SK-N-SH (cell line): ENCODE data around the gene CES5A. TPM values are rescaled to one million over a fixed set of nuclear protein-coding genes. Genes with fewer than 3 reads are reported as not detected.
A peak's percentile ranks its signal among the peaks of the same experiment; 100 is the strongest.

Experiments used
- CTCF ChIA-PET: fragments of 300-600, 350-600 bp; formaldehyde crosslinking; extraction: SDS; loops from one replicate; lab custom pipeline; 2021; lab: Yijun Ruan, JAX
- POLR2A ChIA-PET: fragments of 350-600 bp; sonication (Branson Sonifier 250); formaldehyde crosslinking; extraction: SDS; loops from one replicate; lab custom pipeline; 2020; ENCODE audit warnings: antibody characterized with exemption, inconsistent platforms; lab: Yijun Ruan, JAX
- DNase-seq: peaks from one replicate; pipeline ENCODE4 v3.0.0; 2012
- H2AFZ ChIP-seq: fragments of 200-600 bp; sonication (generic); 2 replicates; pipeline ENCODE4 v1.8.1; 2016; ENCODE audit warnings: antibody characterized with exemption, mild to moderate bottlenecking, low read depth
- H3F3A ChIP-seq: fragments of 200-600 bp; sonication (generic); replicated peaks from 2 replicates; pipeline ENCODE3; 2016; ENCODE audit warnings: antibody characterized with exemption, mild to moderate bottlenecking; ENCODE audit not compliant: insufficient read depth
- H3K27ac ChIP-seq, 2 experiments: fragments of 200-500 bp in 1 of 2; fragments of 200-600 bp in 1 of 2; sonication (Bioruptor generic) in 1 of 2; sonication (generic), shearing (Covaris generic) in 1 of 2; 2 replicates each; pipeline versions ENCODE4 v1.5.1 to v1.6.1; 2014 to 2016; ENCODE audit warnings: low read depth in 2 of 2, inconsistent platforms in 1 of 2, low read length in 1 of 2, mild to moderate bottlenecking in 1 of 2, mixed read lengths in 1 of 2
- H3K27me3 ChIP-seq: fragments of 200-600 bp; sonication (generic), shearing (Covaris generic); 2 replicates; pipeline ENCODE4 v1.6.1; 2016; ENCODE audit warnings: mixed run types; ENCODE audit not compliant: insufficient read depth
- H3K36me3 ChIP-seq, 2 experiments: fragments of 200-500 bp in 1 of 2; fragments of 200-600 bp in 1 of 2; sonication (Bioruptor generic) in 1 of 2; sonication (generic) in 1 of 2; replicated peaks in 1 of 2; 2 replicates each; pipeline versions ENCODE3 to v1.5.1; 2014 to 2016; ENCODE audit warnings: low read length in 1 of 2, mild to moderate bottlenecking in 1 of 2; ENCODE audit not compliant: insufficient read depth in 2 of 2, control insufficient read depth in 1 of 2
- H3K4me1 ChIP-seq, 2 experiments: fragments of 200-500 bp in 1 of 2; fragments of 200-600 bp in 1 of 2; sonication (Bioruptor generic) in 1 of 2; sonication (generic), shearing (Covaris generic) in 1 of 2; 2 replicates each; pipeline versions ENCODE4 v1.5.1 to v1.6.1; 2014 to 2016; ENCODE audit warnings: low read depth in 1 of 2, low read length in 1 of 2, mixed run types in 1 of 2; ENCODE audit not compliant: insufficient read depth in 2 of 2, control insufficient read depth in 1 of 2
- H3K4me2 ChIP-seq: fragments of 200-600 bp; sonication (generic), shearing (Covaris generic); 2 replicates; pipeline ENCODE4 v1.6.1; 2017; ENCODE audit warnings: mixed run types
- H3K4me3 ChIP-seq, 2 experiments: fragments of 200-500 bp in 1 of 2; fragments of 200-600 bp in 1 of 2; sonication (Bioruptor generic) in 1 of 2; sonication (generic), shearing (Covaris generic) in 1 of 2; 2 replicates each; pipeline versions ENCODE4 v1.5.1 to v1.8.1; 2014 to 2016; ENCODE audit warnings: low read depth in 2 of 2, inconsistent platforms in 1 of 2, low read length in 1 of 2, mild to moderate bottlenecking in 1 of 2, mixed read lengths in 1 of 2, moderate library complexity in 1 of 2
- H3K79me2 ChIP-seq: fragments of 200-600 bp; sonication (generic); 2 replicates; pipeline ENCODE4 v1.8.1; 2017; ENCODE audit warnings: mild to moderate bottlenecking; ENCODE audit not compliant: insufficient read depth
- H3K9ac ChIP-seq: fragments of 200-600 bp; sonication (generic); 2 replicates; pipeline ENCODE4 v1.6.1; 2017; ENCODE audit warnings: mixed run types
- H3K9me2 ChIP-seq: fragments of 200-600 bp; sonication (generic); 2 replicates; pipeline ENCODE4 v1.6.1; 2017; ENCODE audit warnings: mixed run types
- H3K9me3 ChIP-seq: fragments of 200-600 bp; sonication (generic); 2 replicates; pipeline ENCODE4 v1.6.1; 2017; ENCODE audit warnings: mixed run types, mild to moderate bottlenecking, moderate library complexity
- H4K20me1 ChIP-seq: fragments of 200-600 bp; sonication (generic); 2 replicates; pipeline ENCODE4 v1.6.1; 2017; ENCODE audit warnings: mild to moderate bottlenecking, mixed run types; ENCODE audit not compliant: insufficient read depth
- FOXJ3 ChIP-seq: sonication (generic); formaldehyde crosslinking; IDR thresholded peaks from 2 replicates; pipeline ENCODE4 v1.5.1; 2020; ENCODE audit warnings: mild to moderate bottlenecking, missing genetic modification reagents
- FOXM1 ChIP-seq: IDR thresholded peaks from 2 replicates; pipeline ENCODE4 v1.4.0; 2012; ENCODE audit warnings: low read depth, mild to moderate bottlenecking
- MAX ChIP-seq: IDR thresholded peaks from 2 replicates; pipeline ENCODE4 v1.4.0; 2012; ENCODE audit warnings: low read depth
- MEF2A ChIP-seq: IDR thresholded peaks from 2 replicates; pipeline ENCODE4 v1.4.0; 2012; ENCODE audit warnings: low read depth, borderline replicate concordance
- NFIC ChIP-seq: IDR thresholded peaks from 2 replicates; pipeline ENCODE4 v1.4.0; 2012; ENCODE audit warnings: borderline replicate concordance
- RAD21 ChIP-seq: IDR thresholded peaks from 2 replicates; pipeline ENCODE4 v1.6.1; 2012; ENCODE audit warnings: mild to moderate bottlenecking, low read length
- RFX5 ChIP-seq: IDR thresholded peaks from 2 replicates; pipeline ENCODE4 v1.6.1; 2012; ENCODE audit warnings: mild to moderate bottlenecking, improper control_type of control experiment, low read length
- RXRA ChIP-seq: IDR thresholded peaks from 2 replicates; pipeline ENCODE4 v1.4.0; 2012; ENCODE audit warnings: low read depth, mild to moderate bottlenecking, borderline replicate concordance
- SMC3 ChIP-seq: IDR thresholded peaks from 2 replicates; pipeline ENCODE4 v1.6.1; 2012; ENCODE audit warnings: low read depth, low read length, improper control_type of control experiment
- USF1 ChIP-seq: IDR thresholded peaks from 2 replicates; pipeline ENCODE4 v1.4.0; 2012; ENCODE audit warnings: low read depth, borderline replicate concordance
- YY1 ChIP-seq: IDR thresholded peaks from 2 replicates; pipeline ENCODE4 v1.4.0; 2012; ENCODE audit warnings: low read depth, mild to moderate bottlenecking
- WGBS: methylation state at CpG from one replicate; pipeline ENCODE4 v1.1.6; 2017; ENCODE audit warnings: low lambda C conversion rate; 5-methylcytosine and 5-hydroxymethylcytosine counted together
- polyA plus RNA-seq, 3 experiments: library from polyadenylated mRNA; depleted of rRNA; stranded (reverse); fragments of >200 nt; gene quantifications; 2 replicates each; pipeline ENCODE4 v1.2.3, GENCODE V29; 2012
- TF ChIP-seq, protein P1 (sequence below): fragments of 200-600 bp; sonication (generic); IDR thresholded peaks from 2 replicates; pipeline ENCODE4 v1.6.1; 2017; ENCODE audit warnings: antibody characterized with exemption, mild to moderate bottlenecking, moderate library complexity

CES5A gene
- polyA plus RNA-seq, 1 of the 3 experiments (the other 2 are of a cell fraction), result not detected

DNA sequence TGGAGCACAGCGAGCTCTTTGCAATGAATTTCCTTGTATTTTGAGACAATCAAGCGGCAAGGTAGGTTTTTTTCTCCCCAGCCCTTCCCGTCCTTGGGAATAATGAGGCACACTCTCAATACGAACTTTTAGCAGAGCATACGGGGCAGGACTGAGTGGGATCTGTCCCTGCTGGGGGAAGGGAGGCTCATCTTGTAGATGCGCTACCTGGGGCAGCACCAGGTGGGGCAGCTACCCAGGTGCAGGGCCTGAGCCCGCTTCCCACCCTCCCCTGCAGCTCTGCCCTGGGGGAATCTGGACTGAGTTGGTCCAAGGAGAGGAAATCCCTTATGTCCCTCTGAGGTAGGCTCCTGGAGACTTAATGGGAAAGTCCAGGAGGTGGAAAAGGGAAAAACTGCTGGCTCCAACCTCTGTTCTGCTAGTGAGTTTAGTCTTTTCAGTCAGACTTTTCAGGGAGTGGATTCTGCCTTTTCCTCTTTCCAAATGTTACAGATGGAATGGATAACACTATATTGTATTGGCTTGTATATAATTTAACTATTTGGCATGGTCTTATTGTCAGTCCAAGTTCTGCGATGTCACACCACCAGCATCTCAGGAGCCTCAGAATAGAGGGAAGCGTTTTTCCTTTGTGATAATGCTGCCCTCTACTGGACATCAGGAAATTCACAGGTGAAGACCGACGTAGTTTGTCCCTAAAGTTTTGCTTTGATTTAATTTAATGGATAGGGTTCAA is 32.6 kb downstream of the CES5A start:
- Histone ChIP-seq H3F3A (no peaks in the 10 kb centered on the region), H3K36me3 (no peaks in the 10 kb centered on the region), H3K4me3 (no peak overlapping the region; a peak in 1 of 4 replicates), H3K27ac (no peak overlapping the region), H3K79me2 (no peaks in the 10 kb centered on the region), H3K27me3 (no peaks in the 10 kb centered on the region), H3K9me2 (no peaks in the 10 kb centered on the region), H3K4me1 (no peaks in the 10 kb centered on the region; a peak in 1 of 4 replicates), H2AFZ (no peak overlapping the region), H3K9me3 (no peaks in the 10 kb centered on the region), H4K20me1 (no peaks in the 10 kb centered on the region), H3K4me2 (no peak overlapping the region), H3K9ac (no peak overlapping the region)
- ChIA-PET POLR2A (no interaction called here), CTCF (interaction anchor here (0.6 to 8.6 kb wide), 19 partner anchors 14 to 390 kb away, joined by 3 to 124 read pairs (median 4); no protein-coding TSS in a partner anchor)
- peak; percentile 70 for DNase-seq
- 15% methylated on average over 9 of the region's 11 CpGs for WGBS
- TF ChIP-seq, protein P1, sequence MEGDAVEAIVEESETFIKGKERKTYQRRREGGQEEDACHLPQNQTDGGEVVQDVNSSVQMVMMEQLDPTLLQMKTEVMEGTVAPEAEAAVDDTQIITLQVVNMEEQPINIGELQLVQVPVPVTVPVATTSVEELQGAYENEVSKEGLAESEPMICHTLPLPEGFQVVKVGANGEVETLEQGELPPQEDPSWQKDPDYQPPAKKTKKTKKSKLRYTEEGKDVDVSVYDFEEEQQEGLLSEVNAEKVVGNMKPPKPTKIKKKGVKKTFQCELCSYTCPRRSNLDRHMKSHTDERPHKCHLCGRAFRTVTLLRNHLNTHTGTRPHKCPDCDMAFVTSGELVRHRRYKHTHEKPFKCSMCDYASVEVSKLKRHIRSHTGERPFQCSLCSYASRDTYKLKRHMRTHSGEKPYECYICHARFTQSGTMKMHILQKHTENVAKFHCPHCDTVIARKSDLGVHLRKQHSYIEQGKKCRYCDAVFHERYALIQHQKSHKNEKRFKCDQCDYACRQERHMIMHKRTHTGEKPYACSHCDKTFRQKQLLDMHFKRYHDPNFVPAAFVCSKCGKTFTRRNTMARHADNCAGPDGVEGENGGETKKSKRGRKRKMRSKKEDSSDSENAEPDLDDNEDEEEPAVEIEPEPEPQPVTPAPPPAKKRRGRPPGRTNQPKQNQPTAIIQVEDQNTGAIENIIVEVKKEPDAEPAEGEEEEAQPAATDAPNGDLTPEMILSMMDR, result peak; percentile 82
- TF ChIP-seq RXRA, result no peak
- peak; percentile 92 for TF ChIP-seq RAD21
- no peak for TF ChIP-seq FOXJ3 (CRISPR knock-in tag)
- TF ChIP-seq SMC3, result peak; percentile 75; the same call in 1 of the 2 replicates
- no peak for TF ChIP-seq MEF2A

DNA sequence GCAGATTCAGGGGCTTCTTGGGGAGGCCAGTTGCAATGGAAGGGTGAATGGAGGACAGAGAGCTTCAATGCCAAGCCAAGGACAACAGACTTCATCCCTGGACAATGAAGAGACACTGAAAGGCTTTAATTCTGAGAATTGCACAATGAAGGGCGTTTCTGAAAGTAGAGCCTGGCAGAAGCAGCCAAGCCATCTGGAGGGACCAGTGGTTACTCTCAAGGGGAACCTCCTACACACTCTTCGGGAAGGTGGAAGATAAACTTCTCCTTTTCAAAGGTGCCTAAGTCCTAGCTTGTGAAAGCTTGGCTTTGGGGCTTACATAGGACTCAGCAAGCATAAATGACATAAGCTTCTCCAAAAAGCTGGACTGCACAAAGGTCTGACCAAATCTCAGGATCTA is 36.1 kb downstream of the CES5A start:
- no peaks in the 10 kb centered on the region for H3K9me3 ChIP-seq
- 19% methylated on average over 2 of the region's 2 CpGs for WGBS
- H3K9me2 ChIP-seq, result no peaks in the 10 kb centered on the region
- ChIA-PET POLR2A (no interaction called here), CTCF (interaction anchor here (4.9 to 8.6 kb wide), 2 partner anchors 125 to 372 kb away, joined by 68 to 124 read pairs; no protein-coding TSS in a partner anchor)
- no peak overlapping the region for H3K9ac ChIP-seq
- no peaks in the 10 kb centered on the region for H3K79me2 ChIP-seq
- H3F3A ChIP-seq, result no peaks in the 10 kb centered on the region
- peaks cover 0 to 8% of the 10 kb centered on the region in 2 experiments; a peak in 1 of 4 replicates for H3K4me1 ChIP-seq
- no peak overlapping the region for H3K4me3 ChIP-seq
- H3K27ac ChIP-seq, result no peak overlapping the region
- H3K4me2 ChIP-seq, result no peak overlapping the region
- no peak overlapping the region for H2AFZ ChIP-seq
- TF ChIP-seq MAX (no peak), RFX5 (no peak), FOXM1 (no peak), YY1 (no peak), NFIC (no peak), USF1 (no peak)
- TF ChIP-seq, protein P1, result no peak
- no peaks in the 10 kb centered on the region for H4K20me1 ChIP-seq
- no peaks in the 10 kb centered on the region for H3K36me3 ChIP-seq
- no peaks in the 10 kb centered on the region for H3K27me3 ChIP-seq
- no peak for DNase-seq
